ENCODE measurements around the gene ARHGAP26.

DNA sequence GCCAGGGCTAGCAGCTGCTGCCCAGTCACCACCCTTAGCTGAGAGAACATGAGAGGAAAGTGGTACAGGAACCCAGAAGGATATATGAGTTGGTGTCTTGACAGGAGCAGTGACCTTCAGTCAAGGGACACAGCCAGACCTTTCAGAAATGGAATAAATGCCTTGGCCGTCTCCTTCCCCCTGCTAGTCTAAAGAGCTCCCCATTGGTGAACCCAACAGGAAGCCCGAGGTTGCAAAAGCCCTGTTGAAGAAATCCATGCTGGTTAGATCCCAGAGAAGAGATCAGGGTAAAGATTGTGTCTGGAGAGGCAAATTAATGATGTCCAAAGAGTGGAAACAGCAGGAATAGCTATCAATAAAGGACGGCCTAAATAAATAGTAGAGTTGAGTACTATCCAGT lies 388.9 kb downstream of the ARHGAP26 start:
- TF ChIP-seq, protein P1, sequence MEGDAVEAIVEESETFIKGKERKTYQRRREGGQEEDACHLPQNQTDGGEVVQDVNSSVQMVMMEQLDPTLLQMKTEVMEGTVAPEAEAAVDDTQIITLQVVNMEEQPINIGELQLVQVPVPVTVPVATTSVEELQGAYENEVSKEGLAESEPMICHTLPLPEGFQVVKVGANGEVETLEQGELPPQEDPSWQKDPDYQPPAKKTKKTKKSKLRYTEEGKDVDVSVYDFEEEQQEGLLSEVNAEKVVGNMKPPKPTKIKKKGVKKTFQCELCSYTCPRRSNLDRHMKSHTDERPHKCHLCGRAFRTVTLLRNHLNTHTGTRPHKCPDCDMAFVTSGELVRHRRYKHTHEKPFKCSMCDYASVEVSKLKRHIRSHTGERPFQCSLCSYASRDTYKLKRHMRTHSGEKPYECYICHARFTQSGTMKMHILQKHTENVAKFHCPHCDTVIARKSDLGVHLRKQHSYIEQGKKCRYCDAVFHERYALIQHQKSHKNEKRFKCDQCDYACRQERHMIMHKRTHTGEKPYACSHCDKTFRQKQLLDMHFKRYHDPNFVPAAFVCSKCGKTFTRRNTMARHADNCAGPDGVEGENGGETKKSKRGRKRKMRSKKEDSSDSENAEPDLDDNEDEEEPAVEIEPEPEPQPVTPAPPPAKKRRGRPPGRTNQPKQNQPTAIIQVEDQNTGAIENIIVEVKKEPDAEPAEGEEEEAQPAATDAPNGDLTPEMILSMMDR (IDR thresholded peaks at IDR 0.05 in 2 of 3, conservative IDR thresholded peaks at IDR 0.05 in 1 of 3; ENCODE audit: borderline replicate concordance in 1 of 3, insufficient read depth in 1 of 3, low read depth in 2 of 3, low read length in 2 of 3): no peak
- no peak for TF ChIP-seq EZH2phosphoT487 (IDR thresholded peaks at IDR 0.05; ENCODE audit: borderline replicate concordance)
